Kidney (tissue), 14 donors: Measurements from ENCODE around the gene CEP112. TPM values are rescaled to one million over a fixed set of nuclear protein-coding genes. Genes with fewer than 3 reads are reported as not detected.

Source experiments
- DNase-seq, 5 donors: peaks; one replicate each; pipeline ENCODE4 v3.0.0-alpha.2; 2013 to 2020
- FAIRE-seq: peaks from 2 replicates; lab custom pipeline; 2012; peaks lifted over from hg19 to GRCh38; lab: Jason Lieb, UNC
- H3K27ac ChIP-seq, 2 donors: one replicate each; pipeline ENCODE4 v1.7.0; 2013; ENCODE audit warnings: low read depth in 2 of 2, low read length in 2 of 2, inconsistent platforms in 1 of 2
- H3K27me3 ChIP-seq: one replicate; pipeline ENCODE4 v1.7.1; 2013; ENCODE audit warnings: low read length, inconsistent platforms; ENCODE audit not compliant: control insufficient read depth, insufficient read depth
- H3K36me3 ChIP-seq, 3 donors: one replicate each; pipeline versions ENCODE4 v1.7.0 to v1.7.1; 2013; ENCODE audit warnings: low read length in 3 of 3, control low read depth in 1 of 3, inconsistent platforms in 1 of 3; ENCODE audit not compliant: insufficient read depth in 3 of 3, control insufficient read depth in 2 of 3
- H3K4me1 ChIP-seq, 3 donors: one replicate each; pipeline versions ENCODE4 v1.7.0 to v1.7.1; 2013; ENCODE audit warnings: low read length in 3 of 3, inconsistent platforms in 1 of 3, low read depth in 1 of 3; ENCODE audit not compliant: control insufficient read depth in 2 of 3, insufficient read depth in 2 of 3
- H3K4me3 ChIP-seq, 3 donors: one replicate each; pipeline versions ENCODE4 v1.7.0 to v1.8.1; 2013; ENCODE audit warnings: low read length in 3 of 3, control low read depth in 1 of 3, inconsistent platforms in 1 of 3
- H3K9ac ChIP-seq, 3 donors: one replicate each; pipeline versions ENCODE4 v1.7.0 to v1.7.1; 2013; ENCODE audit warnings: low read length in 3 of 3, control low read depth in 1 of 3, inconsistent platforms in 1 of 3
- H3K9me3 ChIP-seq, 3 donors: one replicate each; pipeline versions ENCODE4 v1.7.0 to v1.7.1; 2013; ENCODE audit warnings: low read length in 3 of 3, control low read depth in 1 of 3, inconsistent platforms in 1 of 3; ENCODE audit not compliant: control insufficient read depth in 2 of 3, insufficient read depth in 1 of 3
- CTCF ChIP-seq: IDR thresholded peaks from 3 replicates; pipeline ENCODE4 v1.5.1; 2012; ENCODE audit warnings: mild to moderate bottlenecking, moderate library complexity, borderline replicate concordance; ENCODE audit not compliant: insufficient read depth; ENCODE audit errors: extremely low read depth
- intact Hi-C: fragments of 100-400 bp; cut with DNase I; formaldehyde crosslinking; loops from one replicate; pipeline ENCODE4 v1.11.1; 2022
- polyA plus RNA-seq: library from polyadenylated mRNA; stranded (reverse); fragments of 350-450 nt; fragmentation: Illumina TruSeq; extraction: RNeasy Lipid Tissue Mini Kit (QIAGEN cat#74804); gene quantifications from one replicate; pipeline ENCODE4 v1.2.3, GENCODE V29; 2014; ENCODE audit warnings: low read depth, low replicate concordance; ENCODE audit not compliant: insufficient read depth
- total RNA-seq: library from RNA; stranded (reverse); fragmentation: NEBNext Ultra II Directional; extraction: Animal tissue kit (Norgen Biotek cat#: 25700); gene quantifications from one replicate; pipeline ENCODE4 v1.2.1, GENCODE V29; 2021
- donor health status: control.
- donor health status: control.
- donor health status: control.
- donor health status: control.
- donor health status: control.
- donor health status: DM: yes; HTN: yes; CAD: no.
- donor health status: Normal renal cell carcinoma (clear cell type).

CEP112 gene
- total and polyA plus RNA-seq, 2 donors from 2014 or later, result 17.0 to 27.4 TPM

- no peak overlapping the region for H3K9ac ChIP-seq
- no peak for TF ChIP-seq CTCF
- H3K27ac ChIP-seq, result no peak overlapping the region
- no peaks in the 10 kb centered on the region for H3K4me1 ChIP-seq
- H3K4me3 ChIP-seq, result no peak overlapping the region
- DNase-seq (peak in 2 of 5 donors; percentile 20 to 29), FAIRE-seq (no peak)
- intact Hi-C loops, result no loop called here
- no peaks in the 10 kb centered on the region for H3K27me3 ChIP-seq
- no peaks in the 10 kb centered on the region for H3K36me3 ChIP-seq
- no peaks in the 10 kb centered on the region for H3K9me3 ChIP-seq
These were observed 602.6 kb downstream of the CEP112 start for GRCh38 chr17:65589321-65589720.

- H3K9me3 ChIP-seq, result no peaks in the 10 kb centered on the region
- no peak overlapping the region for H3K4me3 ChIP-seq
- peak in 2 of 5 donors; percentile 27 to 37 for DNase-seq
- H3K36me3 ChIP-seq, result no peaks in the 10 kb centered on the region
- FAIRE-seq, result no peak
- H3K9ac ChIP-seq, result no peak overlapping the region
- intact Hi-C loops, result no loop called here
- H3K27ac ChIP-seq, result no peak overlapping the region
- TF ChIP-seq CTCF, result no peak
- H3K4me1 ChIP-seq, result no peaks in the 10 kb centered on the region
- no peaks in the 10 kb centered on the region for H3K27me3 ChIP-seq
These were observed 603.6 kb downstream of the CEP112 start for GRCh38 chr17:65588181-65588808.

- no peaks in the 10 kb centered on the region for H3K9me3 ChIP-seq
- FAIRE-seq, result no peak
- no peaks in the 10 kb centered on the region for H3K36me3 ChIP-seq
These were observed 604.3 kb downstream of the CEP112 start for GRCh38 chr17:65587534-65588180.

More at GRCh38 chr17:65587534-65588180, 604.3 kb downstream of the CEP112 start:
- peak in 1 of 5 donors; percentile 32 for DNase-seq
- no peaks in the 10 kb centered on the region for H3K27me3 ChIP-seq
- intact Hi-C loops, result no loop called here
- no peak for TF ChIP-seq CTCF
- H3K9ac ChIP-seq, result no peak overlapping the region
- no peaks in the 10 kb centered on the region for H3K4me1 ChIP-seq
- no peak overlapping the region for H3K27ac ChIP-seq
- H3K4me3 ChIP-seq, result no peak overlapping the region
